PC-9 (cell line): ENCODE measurements around the gene PLEKHA4. TPM values are rescaled to one million over a fixed set of nuclear protein-coding genes. Genes with fewer than 3 reads are reported as not detected.

ENCODE experiments used
- BruUV-seq: library from RNA; stranded (reverse); fragments of 400-500 nt; replicated peaks from 2 replicates; lab custom pipeline; 2021; lab: Mats Ljungman, UMichigan
- CTCF ChIA-PET: fragments of 300-600 bp; sonication (Branson Sonifier 250); formaldehyde crosslinking; loops from one replicate; lab custom pipeline; 2022; ENCODE audit warnings: antibody characterized with exemption; lab: Charles Lee
- POLR2A ChIA-PET: fragments of 300-600 bp; sonication (Branson Sonifier 250); formaldehyde crosslinking; loops from one replicate; lab custom pipeline; 2022; ENCODE audit warnings: antibody characterized with exemption; ENCODE audit not compliant: unreplicated experiment; lab: Charles Lee
- DNase-seq, 2 experiments: peaks; one replicate each; pipeline versions ENCODE4 v3.0.0 to v3.0.0-alpha.2; 2015 to 2022; ENCODE audit warnings: mixed read lengths in 1 of 2
- H2AFZ ChIP-seq: fragments of 200-600 bp; sonication (generic); 2 replicates; pipeline ENCODE4 v1.8.1; 2017; ENCODE audit warnings: antibody characterized with exemption
- H3F3A ChIP-seq: fragments of 200-600 bp; sonication (generic); 2 replicates; pipeline ENCODE4 v1.8.1; 2017; ENCODE audit warnings: antibody characterized with exemption, mild to moderate bottlenecking, low read depth; ENCODE audit not compliant: insufficient read depth
- H3K27ac ChIP-seq: fragments of 200-600 bp; sonication (generic); 2 replicates; pipeline ENCODE4 v1.6.1; 2016; ENCODE audit warnings: mixed run types
- H3K27me3 ChIP-seq: fragments of 200-600 bp; sonication (generic); 2 replicates; pipeline ENCODE4 v1.6.1; 2016; ENCODE audit warnings: low read depth, mixed run types; ENCODE audit not compliant: insufficient read depth
- H3K36me3 ChIP-seq: fragments of 200-600 bp; sonication (generic); 2 replicates; pipeline ENCODE4 v1.6.1; 2016; ENCODE audit warnings: low read depth, mixed run types
- H3K4me1 ChIP-seq: fragments of 200-600 bp; sonication (generic); replicated peaks from 2 replicates; pipeline ENCODE4 v1.6.1; 2016; ENCODE audit warnings: mixed run types; ENCODE audit not compliant: insufficient read depth
- H3K4me2 ChIP-seq: fragments of 200-600 bp; sonication (generic); 2 replicates; pipeline ENCODE4 v1.6.1; 2017; ENCODE audit warnings: mixed run types
- H3K4me3 ChIP-seq: fragments of 200-600 bp; sonication (generic); 2 replicates; pipeline ENCODE4 v1.6.1; 2016; ENCODE audit warnings: mixed run types
- H3K79me2 ChIP-seq: fragments of 200-600 bp; sonication (generic); 2 replicates; pipeline ENCODE4 v1.6.1; 2017; ENCODE audit warnings: low read depth, mixed run types
- H3K9me2 ChIP-seq: fragments of 200-600 bp; sonication (generic); 2 replicates; pipeline ENCODE4 v1.8.1; 2017; ENCODE audit warnings: mild to moderate bottlenecking; ENCODE audit not compliant: insufficient read depth
- H3K9me3 ChIP-seq: fragments of 200-600 bp; sonication (generic); 2 replicates; pipeline ENCODE4 v1.8.1; 2016; ENCODE audit warnings: low read depth; ENCODE audit not compliant: insufficient read depth
- H4K20me1 ChIP-seq: fragments of 200-600 bp; sonication (generic); 2 replicates; pipeline ENCODE4 v1.8.1; 2017; ENCODE audit not compliant: insufficient read depth
- CTCF ChIP-seq: fragments of 200-600 bp; sonication (generic); conservative IDR thresholded peaks from 2 replicates; pipeline ENCODE4 v1.6.1; 2017; ENCODE audit warnings: mixed run types, antibody characterized with exemption, mild to moderate bottlenecking, moderate library complexity
- EZH2 ChIP-seq: fragments of 200-600 bp; sonication (generic); IDR thresholded peaks from 2 replicates; pipeline ENCODE4 v1.8.0; 2017; ENCODE audit warnings: antibody characterized with exemption, low read depth
- intact Hi-C: fragments of 100-400 bp; cut with micrococcal nuclease; formaldehyde crosslinking; loops from one replicate; pipeline ENCODE4 v1.10.0; 2022; ENCODE audit not compliant: unreplicated experiment
- total RNA-seq: library from RNA; stranded (reverse); gene quantifications from 2 replicates; pipeline ENCODE4 v1.2.3, GENCODE V29; 2021

PLEKHA4 gene
- total RNA-seq, 1 experiment from 2014 or later: 0.79 TPM

DNA sequence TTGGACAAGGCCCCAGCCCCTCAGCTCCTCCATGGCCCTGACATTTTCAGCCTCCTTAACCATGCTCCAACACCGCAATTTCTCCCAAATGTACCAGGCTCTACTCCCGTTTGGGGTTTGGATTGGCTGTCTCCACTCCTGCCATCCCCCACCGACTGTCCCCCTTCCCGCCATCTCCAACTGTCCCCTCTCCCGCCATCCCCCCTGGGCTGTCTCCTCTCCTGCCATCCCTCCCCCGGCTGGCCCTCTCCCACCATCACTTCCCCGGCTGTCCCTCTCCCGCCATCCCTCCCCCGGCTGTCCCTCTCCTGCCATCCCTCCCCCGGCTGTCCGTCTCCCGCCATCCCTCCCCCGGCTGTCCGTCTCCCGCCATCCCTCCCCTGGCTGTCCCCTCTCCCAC lies 63.0 kb downstream of the PLEKHA4 start:
- no TSS peak for BruUV-seq
- H4K20me1 ChIP-seq: no peaks in the 10 kb centered on the region
- H3K4me1 ChIP-seq: peaks cover 33% of the 10 kb centered on the region
- H3K9me3 ChIP-seq: no peaks in the 10 kb centered on the region
- ChIA-PET POLR2A (no interaction called here), CTCF (no interaction called here)
- no peak overlapping the region for H3K4me2 ChIP-seq
- H3F3A ChIP-seq: peaks cover 56% of the 10 kb centered on the region
- H3K27ac ChIP-seq: no peak overlapping the region
- H3K36me3 ChIP-seq: no peaks in the 10 kb centered on the region
- H2AFZ ChIP-seq: no peak overlapping the region
- no peak overlapping the region for H3K4me3 ChIP-seq
- TF ChIP-seq EZH2 (no peak), CTCF (no peak)
- no peaks in the 10 kb centered on the region for H3K27me3 ChIP-seq
- H3K79me2 ChIP-seq: no peaks in the 10 kb centered on the region
- no peak for DNase-seq
- no peaks in the 10 kb centered on the region for H3K9me2 ChIP-seq
- intact Hi-C loops: no loop called here

- H4K20me1 ChIP-seq: no peaks in the 10 kb centered on the region
- no peaks in the 10 kb centered on the region for H3K79me2 ChIP-seq
- no peak overlapping the region for H3K4me3 ChIP-seq
- no peak overlapping the region for H3K27ac ChIP-seq
- H3F3A ChIP-seq: peaks cover 47% of the 10 kb centered on the region
- H3K36me3 ChIP-seq: no peaks in the 10 kb centered on the region
- no peak overlapping the region for H3K4me2 ChIP-seq
- TF ChIP-seq CTCF (no peak), EZH2 (no peak)
- DNase-seq: no peak
- no peaks in the 10 kb centered on the region for H3K9me3 ChIP-seq
- ChIA-PET POLR2A (no interaction called here), CTCF (interaction anchor here (0.6 kb wide), 1 partner anchor 9 kb away, joined by 3 read pairs; no protein-coding TSS in a partner anchor)
- H2AFZ ChIP-seq: no peak overlapping the region
- H3K4me1 ChIP-seq: peaks cover 25% of the 10 kb centered on the region
- H3K27me3 ChIP-seq: no peaks in the 10 kb centered on the region
- intact Hi-C loops: no loop called here
- H3K9me2 ChIP-seq: no peaks in the 10 kb centered on the region
- no TSS peak for BruUV-seq
Measured at GRCh38 chr19:48804496-48804895, 63.9 kb downstream of the PLEKHA4 start.

DNA sequence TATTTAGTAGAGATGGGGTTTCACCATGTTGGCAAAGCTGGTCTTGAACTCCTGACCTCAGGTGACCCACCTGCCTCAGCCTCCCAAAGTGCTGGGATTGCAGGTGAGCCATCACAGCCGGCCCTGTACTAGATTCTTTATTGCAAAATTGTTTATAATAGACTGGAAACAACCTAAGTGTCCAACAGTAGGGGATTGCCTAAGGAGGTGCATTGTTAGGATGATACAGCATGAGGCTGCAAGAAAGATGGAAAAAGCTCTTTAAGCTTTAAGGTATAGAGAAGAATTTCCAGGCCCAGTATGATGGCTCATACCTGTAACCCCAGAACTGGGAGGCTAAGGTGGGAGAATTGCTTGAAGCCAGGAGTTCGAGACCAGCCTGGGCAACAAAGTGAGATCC lies 65.8 kb downstream of the PLEKHA4 start:
- H3K9me3 ChIP-seq: no peaks in the 10 kb centered on the region
- no peaks in the 10 kb centered on the region for H3K79me2 ChIP-seq
- peak overlapping the region; percentile 64 for H3K4me2 ChIP-seq
- intact Hi-C loops: no loop called here
- peak overlapping the region; percentile 62 for H3K27ac ChIP-seq
- no peaks in the 10 kb centered on the region for H3K9me2 ChIP-seq
- peaks cover 25% of the 10 kb centered on the region for H3K4me1 ChIP-seq
- TF ChIP-seq EZH2 (no peak), CTCF (no peak)
- no peaks in the 10 kb centered on the region for H4K20me1 ChIP-seq
- no peak for DNase-seq
- peaks cover 35% of the 10 kb centered on the region for H3F3A ChIP-seq
- no peak overlapping the region for H3K4me3 ChIP-seq
- no peaks in the 10 kb centered on the region for H3K27me3 ChIP-seq
- no peaks in the 10 kb centered on the region for H3K36me3 ChIP-seq
- ChIA-PET POLR2A (interaction anchor here (0.6 kb wide), 1 partner anchor 27 kb away, joined by 5 read pairs; no protein-coding TSS in a partner anchor), CTCF (no interaction called here)
- H2AFZ ChIP-seq: no peak overlapping the region
- no TSS peak for BruUV-seq
